Inferior parietal cortex (tissue), 1 donor: ENCODE data around the gene B4GALT6.

Experiments
- DNase-seq: peaks from one replicate; pipeline ENCODE4 v3.0.0-alpha.2; 2016; ENCODE audit errors: extremely low spot score

B4GALT6 gene

GRCh38 chr18:31688606-31689005 is 4.2 kb upstream of the B4GALT6 start:
- no peak for DNase-seq

GRCh38 chr18:31686986-31687928 is 2.9 kb upstream of the B4GALT6 start:
- no peak for DNase-seq

- DNase-seq, result no peak
Observed at GRCh38 chr18:31686572-31686971, 2.2 kb upstream of the B4GALT6 start.

- peak; percentile 37 for DNase-seq
Observed at GRCh38 chr18:31685097-31686082, 1.0 kb upstream of the B4GALT6 start.

GRCh38 chr18:31683968-31684278 is 458 bp downstream of the B4GALT6 start:
- DNase-seq, result no peak

GRCh38 chr18:31683106-31683505 is 1.3 kb downstream of the B4GALT6 start:
- DNase-seq, result no peak

- no peak for DNase-seq
Observed at GRCh38 chr18:31680831-31681568, 3.4 kb downstream of the B4GALT6 start.

- DNase-seq, result no peak
Observed at GRCh38 chr18:31680433-31680811, 4.0 kb downstream of the B4GALT6 start.

GRCh38 chr18:31679791-31680432 is 4.5 kb downstream of the B4GALT6 start:
- no peak for DNase-seq

- no peak for DNase-seq
Observed at GRCh38 chr18:31679133-31679742, 5.1 kb downstream of the B4GALT6 start.

- DNase-seq, result no peak
Observed at GRCh38 chr18:31678425-31678824, 6.0 kb downstream of the B4GALT6 start.

GRCh38 chr18:31677592-31677991 is 6.8 kb downstream of the B4GALT6 start:
- DNase-seq, result no peak

- no peak for DNase-seq
Observed at GRCh38 chr18:31675404-31675803, 9.0 kb downstream of the B4GALT6 start.

- no peak for DNase-seq
Observed at GRCh38 chr18:31672628-31673135, 11.7 kb downstream of the B4GALT6 start.

GRCh38 chr18:31671951-31672350 is 12.4 kb downstream of the B4GALT6 start:
- DNase-seq, result no peak

- DNase-seq, result no peak
Observed at GRCh38 chr18:31669541-31669940, 14.8 kb downstream of the B4GALT6 start.

GRCh38 chr18:31667185-31667584 is 17.2 kb downstream of the B4GALT6 start:
- DNase-seq, result no peak

GRCh38 chr18:31666055-31666454 is 18.3 kb downstream of the B4GALT6 start:
- no peak for DNase-seq

GRCh38 chr18:31664101-31664500 is 20.3 kb downstream of the B4GALT6 start:
- no peak for DNase-seq

GRCh38 chr18:31661965-31662364 is 22.4 kb downstream of the B4GALT6 start:
- DNase-seq, result no peak

GRCh38 chr18:31660763-31661162 is 23.6 kb downstream of the B4GALT6 start:
- DNase-seq, result no peak
